NB4 (cell line): Measurements from ENCODE around the gene ACER2.

ENCODE experiments used
- DNase-seq: peaks from one replicate; pipeline ENCODE4 v3.0.0; 2010; ENCODE audit warnings: low read depth
- H3K4me3 ChIP-seq: one replicate; pipeline ENCODE4 v1.5.1; 2011; ENCODE audit warnings: mild to moderate bottlenecking, low read depth, low read length, moderate library complexity
- CTCF ChIP-seq: IDR thresholded peaks from one replicate; pipeline ENCODE4 v1.5.1; 2012; ENCODE audit warnings: low read depth, low read length
- MYC ChIP-seq: IDR thresholded peaks from 2 replicates; pipeline ENCODE4 v1.6.1; 2011; ENCODE audit warnings: low read depth, low read length
- POLR2A ChIP-seq: IDR thresholded peaks from 2 replicates; pipeline ENCODE4 v1.6.1; 2011; ENCODE audit warnings: mild to moderate bottlenecking; ENCODE audit not compliant: insufficient read length; ENCODE audit errors: extremely low read depth
- TF ChIP-seq, protein P1 (sequence below): IDR thresholded peaks from 2 replicates; pipeline ENCODE4 v1.6.1; 2011; ENCODE audit warnings: low read depth, low read length

The ACER2 gene

GRCh38 chr9:19408693-19409400 is at the start of gene ACER2:
Gene ACER2, plus strand, starts transcription at chr9:19409009. Its CDS starts 76 bp downstream, at chr9:19409085.
- TF ChIP-seq, protein P1, sequence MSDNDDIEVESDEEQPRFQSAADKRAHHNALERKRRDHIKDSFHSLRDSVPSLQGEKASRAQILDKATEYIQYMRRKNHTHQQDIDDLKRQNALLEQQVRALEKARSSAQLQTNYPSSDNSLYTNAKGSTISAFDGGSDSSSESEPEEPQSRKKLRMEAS = peak; percentile 68
- TF ChIP-seq POLR2A (peak; percentile 88), MYC (peak; percentile 71), CTCF (peak; percentile 29)
- peak; percentile 97 for DNase-seq
- H3K4me3 ChIP-seq = peak within 1 kb of the TSS; percentile 76

- no peak for DNase-seq
- TF ChIP-seq, protein P1 = no peak
- TF ChIP-seq POLR2A (no peak), CTCF (no peak)
- no peak overlapping the region for H3K4me3 ChIP-seq
Observed at GRCh38 chr9:19369107-19369506, 39.7 kb upstream of the ACER2 start.

DNA sequence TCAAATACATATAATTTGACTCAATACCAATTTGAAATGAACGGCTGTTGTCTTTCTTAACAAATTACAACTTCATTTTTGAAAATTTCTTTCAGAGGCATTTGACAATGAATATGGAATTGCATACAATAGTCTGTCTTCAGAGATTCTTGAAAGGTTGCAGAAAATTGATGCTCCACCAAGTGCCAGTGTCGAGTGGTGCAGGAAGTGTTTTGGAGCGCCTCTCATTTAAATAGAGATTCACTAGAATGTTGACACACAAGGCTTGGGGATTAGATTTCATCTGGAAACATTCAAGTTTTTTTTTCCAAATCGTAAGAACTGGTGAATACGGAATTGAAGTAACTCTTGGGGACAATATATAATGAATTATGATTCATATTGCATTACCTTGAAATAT is 36.9 kb upstream of the ACER2 start:
- TF ChIP-seq CTCF = peak; percentile 17
- TF ChIP-seq, protein P1 = no peak
- DNase-seq = peak; percentile 69

GRCh38 chr9:19372567-19372966 is 36.2 kb upstream of the ACER2 start:
- H3K4me3 ChIP-seq = no peak overlapping the region
- DNase-seq = peak; percentile 45
- TF ChIP-seq MYC (no peak), POLR2A (no peak), CTCF (no peak)
- TF ChIP-seq, protein P1 = no peak

More for the DNA sequence above, 36.9 kb upstream of the ACER2 start:
- no peak overlapping the region for H3K4me3 ChIP-seq

- peak; percentile 41 for DNase-seq
- TF ChIP-seq, protein P1 = no peak
- no peak for TF ChIP-seq POLR2A
- no peak for TF ChIP-seq MYC
- no peak for TF ChIP-seq CTCF
Observed at GRCh38 chr9:19373527-19373926, 35.3 kb upstream of the ACER2 start.

More at GRCh38 chr9:19373527-19373926, 35.3 kb upstream of the ACER2 start:
- H3K4me3 ChIP-seq = no peak overlapping the region
